Endothelial cell of coronary artery (primary cell): Measurements from ENCODE around the gene SMTNL2. TPM values are rescaled to one million over a fixed set of nuclear protein-coding genes. Genes with fewer than 3 reads are reported as not detected.

Experiments
- total RNA-seq: library from RNA; depleted of rRNA; stranded (reverse); fragments of >200 nt; gene quantifications from 2 replicates; pipeline ENCODE4 v1.2.3, GENCODE V29; 2014

SMTNL2 gene
- under 0.01 TPM in 1 of 2 replicates, not detected in the other for total RNA-seq

GRCh38 chr17:4584101-4584916 lies at the start of gene SMTNL2:
Gene SMTNL2 (plus strand): TSS chr17:4584529. CDS start chr17:4584606, 77 bp downstream.

GRCh38 chr17:4554997-4555799 lies 29.1 kb upstream of the SMTNL2 start, which contains the start of gene MYBBP1A:
Gene MYBBP1A (minus strand): TSS chr17:4555384. CDS start chr17:4555324, 60 bp downstream.

GRCh38 chr17:4560421-4560820 lies 23.9 kb upstream of the SMTNL2 start, which contains the start of gene GGT6:
Gene GGT6 (minus strand): TSS chr17:4560577. CDS start chr17:4560521, 56 bp downstream.

GRCh38 chr17:4641297-4642195 lies 57.2 kb downstream of the SMTNL2 start, which contains the start of gene ALOX15:
Gene ALOX15 (minus strand): TSS chr17:4641678. CDS start chr17:4641651, 27 bp downstream.

Other genes with a start within 250 kb of the SMTNL2 start
- gene UBE2G1, start 217.9 kb upstream of the SMTNL2 start, total RNA-seq = 26.7 and 31.9 TPM in 2 replicates
- gene SPNS3, start 150.6 kb upstream of the SMTNL2 start, total RNA-seq = 0.09 TPM in 2 replicates
- gene SPNS2, start 85.6 kb upstream of the SMTNL2 start, total RNA-seq = 4.6 and 10.3 TPM in 2 replicates
- 53.6 and 61.1 TPM in 2 replicates for gene MYBBP1A, start 29.1 kb upstream of the SMTNL2 start, total RNA-seq
- gene GGT6, start 24.0 kb upstream of the SMTNL2 start, total RNA-seq = not detected in 2 replicates
- not detected in 2 replicates for gene ALOX15, start 57.1 kb downstream of the SMTNL2 start, total RNA-seq
- 14.3 and 17.8 TPM in 2 replicates for gene PELP1, start 119.6 kb downstream of the SMTNL2 start, total RNA-seq
- 5.3 and 7.0 TPM in 2 replicates for gene ARRB2, start 126.1 kb downstream of the SMTNL2 start, total RNA-seq
- 9.3 and 10.7 TPM in 2 replicates for gene MED11, start 146.9 kb downstream of the SMTNL2 start, total RNA-seq
- gene ZMYND15, start 155.3 kb downstream of the SMTNL2 start, total RNA-seq = under 0.01 TPM in 1 of 2 replicates, not detected in the other
- 1.3 and 1.4 TPM in 2 replicates for gene CXCL16, start 155.4 kb downstream of the SMTNL2 start, total RNA-seq
- not detected in 2 replicates for gene TM4SF5, start 187.4 kb downstream of the SMTNL2 start, total RNA-seq
- gene VMO1, start 201.8 kb downstream of the SMTNL2 start, total RNA-seq = 0.19 and 0.45 TPM in 2 replicates
- gene GLTPD2, start 204.4 kb downstream of the SMTNL2 start, total RNA-seq = not detected in 2 replicates
- gene PSMB6, start 211.6 kb downstream of the SMTNL2 start, total RNA-seq = 196 and 275 TPM in 2 replicates
- 28.0 and 28.3 TPM in 2 replicates for gene PLD2, start 222.6 kb downstream of the SMTNL2 start, total RNA-seq
- 30.8 and 48.3 TPM in 2 replicates for gene MINK1, start 248.8 kb downstream of the SMTNL2 start, total RNA-seq